Lung (tissue), 12 donors: Measurements from ENCODE around the gene ANXA7. TPM values are rescaled to one million over a fixed set of nuclear protein-coding genes. Genes with fewer than 3 reads are reported as not detected.

Experiments
- ATAC-seq: fragments of 200-7000 bp; cut with Tn5 transposase; one replicate; pipeline ENCODE4 v1.9.1; 2020; ENCODE audit warnings: moderate number of reproducible peaks; ENCODE audit not compliant: insufficient read depth, low FRiP score
- DNase-seq, 3 donors: peaks; one replicate each; pipeline ENCODE4 v3.0.0-alpha.2; 2013 to 2017
- H3K27ac ChIP-seq, 2 donors: one replicate each; pipeline ENCODE4 v1.5.1; 2013; ENCODE audit warnings: mild to moderate bottlenecking in 2 of 2, moderate library complexity in 2 of 2, control low read depth in 1 of 2, inconsistent platforms in 1 of 2, low read depth in 1 of 2, low read length in 1 of 2
- H3K27me3 ChIP-seq, 3 donors: one replicate each; pipeline ENCODE4 v1.5.1; 2013; ENCODE audit warnings: low read length in 2 of 3; ENCODE audit not compliant: control insufficient read depth in 3 of 3, insufficient read depth in 3 of 3
- H3K36me3 ChIP-seq, 4 donors: one replicate each; pipeline ENCODE4 v1.5.1; 2013; ENCODE audit warnings: low read length in 4 of 4, mild to moderate bottlenecking in 1 of 4, moderate library complexity in 1 of 4; ENCODE audit not compliant: control insufficient read depth in 4 of 4, insufficient read depth in 4 of 4
- H3K4me1 ChIP-seq, 5 donors: one replicate each; pipeline ENCODE4 v1.5.1; 2013; ENCODE audit warnings: low read length in 5 of 5, mild to moderate bottlenecking in 2 of 5, moderate library complexity in 1 of 5; ENCODE audit not compliant: control insufficient read depth in 5 of 5, insufficient read depth in 5 of 5
- H3K4me3 ChIP-seq: one replicate; pipeline ENCODE4 v1.5.1; 2013; ENCODE audit warnings: mild to moderate bottlenecking, control low read depth, moderate library complexity
- H3K9ac ChIP-seq, 2 donors: one replicate each; pipeline ENCODE4 v1.5.1; 2013; ENCODE audit warnings: low read length in 2 of 2, control low read depth in 1 of 2; ENCODE audit not compliant: insufficient read depth in 1 of 2
- H3K9me3 ChIP-seq, 4 donors: one replicate each; pipeline ENCODE4 v1.5.1; 2013; ENCODE audit warnings: low read length in 3 of 4, mild to moderate bottlenecking in 1 of 4, moderate library complexity in 1 of 4; ENCODE audit not compliant: control insufficient read depth in 4 of 4, insufficient read depth in 3 of 4
- CTCF ChIP-seq: IDR thresholded peaks from 2 replicates; pipeline ENCODE4 v1.5.1; 2012; ENCODE audit warnings: mild to moderate bottlenecking; ENCODE audit errors: control extremely low read depth, extremely low read depth
- WGBS, 2 donors: extraction: QIAGEN DNeasy Blood & Tissue Kit; methylation state at CpG; one replicate each; pipeline ENCODE4 v1.1.7; 2013; 5-methylcytosine and 5-hydroxymethylcytosine counted together
- polyA plus RNA-seq, 2 donors: library from polyadenylated mRNA; stranded (reverse); fragments of 200-250 nt; gene quantifications; one replicate each; pipeline ENCODE4 v1.2.1, GENCODE V29; 2013
- total RNA-seq, 2 donors: library from RNA; depleted of rRNA in 1 of 2; stranded (reverse); fragments of >200 nt in 1 of 2; gene quantifications; one replicate each; pipeline ENCODE4 v1.2.1, GENCODE V29; 2014 to 2021
- donor health status: control.
- donor health status: control.
- donor health status: Bipolar disorder and iron deficiency.
- donor health status: healthy.
- donor health status: DM: yes; HTN: yes; CAD: no.

The ANXA7 gene
- total and polyA plus RNA-seq, 4 donors, result 59.3 to 134 (median 99.0) TPM

- ATAC-seq (no peak), DNase-seq (no peak)
- Histone ChIP-seq H3K27me3 (no peaks in the 10 kb centered on the region), H3K9me3 (no peaks in the 10 kb centered on the region), H3K4me1 (peaks cover 0 to 11% (median 0%) of the 10 kb centered on the region in 5 donors), H3K9ac (no peak overlapping the region), H3K4me3 (no peak overlapping the region), H3K27ac (no peak overlapping the region), H3K36me3 (no peaks in the 10 kb centered on the region)
- TF ChIP-seq CTCF, result no peak
- 89 to 94% methylated on average over 1 of the region's 1 CpG for WGBS, 2 donors
Observed at GRCh38 chr10:73407495-73407894, 6.4 kb downstream of the ANXA7 start.

GRCh38 chr10:73406846-73407245 is 7.0 kb downstream of the ANXA7 start:
- H3K9me3 ChIP-seq, result no peaks in the 10 kb centered on the region
- H3K27ac ChIP-seq, result no peak overlapping the region
- H3K9ac ChIP-seq, result no peak overlapping the region
- H3K4me3 ChIP-seq, result no peak overlapping the region
- TF ChIP-seq CTCF, result no peak
- ATAC-seq (no peak), DNase-seq (no peak)
- H3K4me1 ChIP-seq, result peaks cover 0 to 11% (median 0%) of the 10 kb centered on the region in 5 donors
- 79% methylated on average over 5 of the region's 5 CpGs for WGBS, 2 donors
- H3K27me3 ChIP-seq, result no peaks in the 10 kb centered on the region
- no peaks in the 10 kb centered on the region for H3K36me3 ChIP-seq

GRCh38 chr10:73405556-73405955 is 8.3 kb downstream of the ANXA7 start:
- DNase-seq (no peak), ATAC-seq (no peak)
- Histone ChIP-seq H3K9me3 (no peaks in the 10 kb centered on the region), H3K4me3 (no peak overlapping the region), H3K27ac (no peak overlapping the region), H3K36me3 (no peaks in the 10 kb centered on the region), H3K27me3 (no peaks in the 10 kb centered on the region), H3K9ac (no peak overlapping the region), H3K4me1 (peaks cover 0 to 12% (median 0%) of the 10 kb centered on the region in 5 donors)
- WGBS, 2 donors, result 89 to 94% methylated on average over 3 of the region's 3 CpGs
- no peak for TF ChIP-seq CTCF

- Histone ChIP-seq H3K9me3 (no peaks in the 10 kb centered on the region), H3K27ac (no peak overlapping the region), H3K27me3 (no peaks in the 10 kb centered on the region), H3K36me3 (no peaks in the 10 kb centered on the region), H3K4me3 (no peak overlapping the region), H3K4me1 (peaks cover 0 to 15% (median 0%) of the 10 kb centered on the region in 5 donors), H3K9ac (no peak overlapping the region)
- DNase-seq (no peak), ATAC-seq (no peak)
- TF ChIP-seq CTCF, result no peak
- 94 to 97% methylated on average over 9 of the region's 9 CpGs for WGBS, 2 donors
Observed at GRCh38 chr10:73404690-73405089, 9.2 kb downstream of the ANXA7 start.
